Astrocyte (in vitro differentiated cells and primary cell): Measurements from ENCODE around the gene SHCBP1.

Experiments
- EZH2 ChIP-seq: IDR thresholded peaks from 2 replicates; pipeline ENCODE4 v1.6.1; 2012; ENCODE audit warnings: mild to moderate bottlenecking, low read length, inconsistent platforms; ENCODE audit not compliant: insufficient read depth
- TF ChIP-seq, protein P1 (sequence below): IDR thresholded peaks from 2 replicates; pipeline ENCODE4 v1.5.1; 2011; ENCODE audit warnings: low read depth, mild to moderate bottlenecking, inconsistent platforms, low read length, moderate library complexity; ENCODE audit not compliant: insufficient read depth

DNA sequence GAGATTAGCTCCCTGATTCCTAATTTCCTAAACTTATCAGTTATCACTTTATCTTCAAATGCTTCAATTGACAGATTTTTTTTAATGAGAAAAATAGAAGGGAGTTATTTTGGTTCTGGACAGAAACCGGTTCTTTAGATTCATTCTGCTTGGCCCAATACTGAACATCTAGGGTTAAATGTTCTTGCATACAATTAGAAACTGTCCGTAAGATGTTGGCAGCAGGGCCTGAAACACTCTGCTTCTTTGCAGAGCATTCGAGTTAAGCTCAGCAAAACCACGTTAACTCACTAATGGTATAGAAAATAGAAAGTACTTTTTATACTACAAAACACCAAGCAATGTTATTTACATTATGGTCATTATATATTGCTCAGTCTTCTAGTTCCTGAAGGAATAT, 7.2 kb downstream of the SHCBP1 start:
- TF ChIP-seq, protein P1, sequence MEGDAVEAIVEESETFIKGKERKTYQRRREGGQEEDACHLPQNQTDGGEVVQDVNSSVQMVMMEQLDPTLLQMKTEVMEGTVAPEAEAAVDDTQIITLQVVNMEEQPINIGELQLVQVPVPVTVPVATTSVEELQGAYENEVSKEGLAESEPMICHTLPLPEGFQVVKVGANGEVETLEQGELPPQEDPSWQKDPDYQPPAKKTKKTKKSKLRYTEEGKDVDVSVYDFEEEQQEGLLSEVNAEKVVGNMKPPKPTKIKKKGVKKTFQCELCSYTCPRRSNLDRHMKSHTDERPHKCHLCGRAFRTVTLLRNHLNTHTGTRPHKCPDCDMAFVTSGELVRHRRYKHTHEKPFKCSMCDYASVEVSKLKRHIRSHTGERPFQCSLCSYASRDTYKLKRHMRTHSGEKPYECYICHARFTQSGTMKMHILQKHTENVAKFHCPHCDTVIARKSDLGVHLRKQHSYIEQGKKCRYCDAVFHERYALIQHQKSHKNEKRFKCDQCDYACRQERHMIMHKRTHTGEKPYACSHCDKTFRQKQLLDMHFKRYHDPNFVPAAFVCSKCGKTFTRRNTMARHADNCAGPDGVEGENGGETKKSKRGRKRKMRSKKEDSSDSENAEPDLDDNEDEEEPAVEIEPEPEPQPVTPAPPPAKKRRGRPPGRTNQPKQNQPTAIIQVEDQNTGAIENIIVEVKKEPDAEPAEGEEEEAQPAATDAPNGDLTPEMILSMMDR, result no peak
- no peak for TF ChIP-seq EZH2
